ENCODE results near the gene BET1L.

BET1L gene

DNA sequence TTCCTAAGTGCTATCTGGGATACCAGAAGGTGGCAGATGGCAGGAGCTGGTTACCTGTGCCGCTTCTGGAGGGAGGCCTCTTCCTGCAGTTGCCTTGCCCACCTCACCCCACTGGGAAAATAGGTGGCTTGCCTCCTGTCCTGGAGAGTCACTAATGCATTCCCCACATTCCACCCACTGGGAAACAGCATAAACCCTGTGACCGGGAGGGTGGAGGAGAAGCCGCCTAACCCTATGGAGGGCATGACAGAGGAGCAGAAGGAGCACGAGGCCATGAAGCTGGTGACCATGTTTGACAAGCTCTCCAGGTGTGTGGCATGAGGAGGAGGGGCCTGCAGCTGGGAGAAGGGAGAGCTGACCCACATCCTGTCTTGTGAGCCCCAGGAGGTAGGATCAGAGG is 5.9 kb upstream of the BET1L start:
- DNase-seq (ENCODE audit: low read depth): no peak
- TF ChIP-seq, protein P1, sequence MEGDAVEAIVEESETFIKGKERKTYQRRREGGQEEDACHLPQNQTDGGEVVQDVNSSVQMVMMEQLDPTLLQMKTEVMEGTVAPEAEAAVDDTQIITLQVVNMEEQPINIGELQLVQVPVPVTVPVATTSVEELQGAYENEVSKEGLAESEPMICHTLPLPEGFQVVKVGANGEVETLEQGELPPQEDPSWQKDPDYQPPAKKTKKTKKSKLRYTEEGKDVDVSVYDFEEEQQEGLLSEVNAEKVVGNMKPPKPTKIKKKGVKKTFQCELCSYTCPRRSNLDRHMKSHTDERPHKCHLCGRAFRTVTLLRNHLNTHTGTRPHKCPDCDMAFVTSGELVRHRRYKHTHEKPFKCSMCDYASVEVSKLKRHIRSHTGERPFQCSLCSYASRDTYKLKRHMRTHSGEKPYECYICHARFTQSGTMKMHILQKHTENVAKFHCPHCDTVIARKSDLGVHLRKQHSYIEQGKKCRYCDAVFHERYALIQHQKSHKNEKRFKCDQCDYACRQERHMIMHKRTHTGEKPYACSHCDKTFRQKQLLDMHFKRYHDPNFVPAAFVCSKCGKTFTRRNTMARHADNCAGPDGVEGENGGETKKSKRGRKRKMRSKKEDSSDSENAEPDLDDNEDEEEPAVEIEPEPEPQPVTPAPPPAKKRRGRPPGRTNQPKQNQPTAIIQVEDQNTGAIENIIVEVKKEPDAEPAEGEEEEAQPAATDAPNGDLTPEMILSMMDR (IDR thresholded peaks at IDR 0.05; ENCODE audit: low read length, missing control alignments): no peak
- H3K4me3 ChIP-seq (replicated peaks; ENCODE audit: low read depth, low read length): no peak overlapping the region

DNA sequence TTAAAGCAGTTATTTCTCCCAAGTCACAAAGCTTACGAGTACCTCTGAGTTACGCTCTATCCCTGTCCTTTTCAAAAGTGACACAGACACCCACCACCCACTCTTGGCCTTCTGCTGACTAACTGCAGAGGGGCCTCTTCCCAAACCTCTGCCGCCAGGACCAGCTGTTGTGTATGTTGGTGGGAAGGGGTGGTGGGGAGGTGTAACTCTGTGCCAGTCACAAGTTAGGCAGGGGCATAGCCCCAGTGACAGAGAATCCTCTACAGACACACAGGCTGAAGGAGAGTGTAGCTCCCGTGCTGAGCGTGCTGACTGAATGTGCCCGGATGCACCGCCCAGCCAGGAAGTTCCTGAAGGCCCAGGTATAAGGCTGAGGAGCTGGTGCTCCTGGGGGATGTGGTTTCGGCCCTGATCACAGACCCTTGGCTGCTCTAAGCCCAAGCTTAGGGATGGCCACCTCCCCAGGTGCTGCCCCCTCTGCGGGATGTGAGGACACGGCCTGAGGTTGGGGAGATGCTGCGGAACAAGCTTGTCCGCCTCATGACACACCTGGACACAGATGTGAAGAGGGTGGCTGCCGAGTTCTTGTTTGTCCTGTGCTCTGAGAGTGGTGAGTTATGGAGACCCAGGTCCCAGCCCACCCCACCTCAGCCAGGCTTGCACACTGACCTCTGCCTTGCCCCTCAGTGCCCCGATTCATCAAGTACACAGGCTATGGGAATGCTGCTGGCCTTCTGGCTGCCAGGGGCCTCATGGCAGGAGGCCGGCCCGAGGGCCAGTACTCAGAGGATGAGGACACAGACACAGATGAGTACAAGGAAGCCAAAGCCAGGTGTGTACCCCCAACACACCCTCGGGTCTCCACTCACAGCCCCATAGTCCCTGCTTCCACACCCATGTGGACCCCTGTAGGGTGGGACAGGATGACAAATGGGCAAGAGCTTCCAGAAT is 5.2 kb upstream of the BET1L start:
- TF ChIP-seq, protein P1 (IDR thresholded peaks at IDR 0.05; ENCODE audit: low read length, missing control alignments): no peak
- H3K4me3 ChIP-seq (replicated peaks; ENCODE audit: low read depth, low read length): no peak overlapping the region
- no peak for DNase-seq (ENCODE audit: low read depth)

DNA sequence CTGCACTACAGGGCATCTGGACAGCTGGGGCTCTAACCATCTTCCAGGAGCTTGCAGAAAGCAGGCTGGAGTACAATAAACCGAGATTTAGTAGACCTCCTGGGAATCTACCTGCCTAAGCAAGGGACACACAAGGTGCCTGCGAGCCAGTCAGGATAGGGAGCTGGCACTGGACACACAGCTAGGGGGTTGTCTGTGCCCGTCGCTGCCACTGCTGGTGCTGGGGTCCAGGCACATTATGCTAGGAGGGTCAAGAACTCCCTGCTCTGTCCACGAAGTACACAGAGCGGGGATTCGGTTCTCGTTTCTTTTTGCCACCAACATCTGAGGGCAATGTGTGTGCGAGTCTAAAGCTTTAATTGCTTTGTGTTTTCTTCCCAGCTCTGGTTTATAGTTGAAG is 4.5 kb upstream of the BET1L start:
- TF ChIP-seq, protein P1 (IDR thresholded peaks at IDR 0.05; ENCODE audit: low read length, missing control alignments): no peak
- DNase-seq (ENCODE audit: low read depth): no peak
- H3K4me3 ChIP-seq (replicated peaks; ENCODE audit: low read depth, low read length): no peak overlapping the region

DNA sequence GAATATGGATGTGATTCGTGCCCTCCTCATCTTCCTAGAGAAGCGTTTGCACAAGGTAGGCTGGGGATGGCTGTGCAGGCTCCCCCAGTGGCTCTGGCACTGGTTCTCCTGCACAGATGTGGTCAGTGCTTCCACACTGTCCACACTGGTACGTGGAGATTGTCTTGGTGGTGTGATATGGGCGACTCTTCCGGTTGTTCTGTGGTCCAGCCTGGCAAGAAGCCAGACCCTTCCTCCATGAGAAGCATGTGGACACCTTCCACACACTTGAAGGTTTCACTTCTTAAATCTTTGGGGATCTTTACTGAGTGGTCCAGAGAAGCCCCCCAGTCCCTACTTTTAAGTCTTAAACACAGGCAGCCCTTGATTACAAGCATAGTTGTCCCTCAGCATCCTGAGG is 4.1 kb upstream of the BET1L start:
- no peak for DNase-seq (ENCODE audit: low read depth)
- H3K4me3 ChIP-seq (replicated peaks; ENCODE audit: low read depth, low read length): no peak overlapping the region
- TF ChIP-seq, protein P1 (IDR thresholded peaks at IDR 0.05; ENCODE audit: low read length, missing control alignments): no peak

DNA sequence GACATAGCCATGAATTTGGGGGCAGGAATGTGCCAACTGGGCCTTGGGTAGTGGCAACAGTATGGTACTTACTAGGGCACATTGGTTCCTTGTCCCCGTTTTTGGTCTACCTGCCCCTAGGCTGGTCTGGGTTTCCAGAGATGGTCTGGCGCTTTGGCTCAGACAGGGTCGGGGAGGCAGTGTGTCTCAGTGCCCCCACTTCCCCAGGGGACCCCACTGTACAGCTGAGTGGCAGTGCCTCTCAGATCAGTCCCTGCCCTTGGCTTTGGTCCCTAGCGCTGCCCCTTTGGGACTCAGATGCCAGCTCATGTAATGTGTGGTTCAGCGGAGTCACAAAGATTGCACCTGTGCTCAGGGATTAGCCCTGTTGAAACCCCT is 3.6 kb upstream of the BET1L start:
- DNase-seq (ENCODE audit: low read depth): no peak
- H3K4me3 ChIP-seq (replicated peaks; ENCODE audit: low read depth, low read length): no peak overlapping the region
- TF ChIP-seq, protein P1 (IDR thresholded peaks at IDR 0.05; ENCODE audit: low read length, missing control alignments): no peak

DNA sequence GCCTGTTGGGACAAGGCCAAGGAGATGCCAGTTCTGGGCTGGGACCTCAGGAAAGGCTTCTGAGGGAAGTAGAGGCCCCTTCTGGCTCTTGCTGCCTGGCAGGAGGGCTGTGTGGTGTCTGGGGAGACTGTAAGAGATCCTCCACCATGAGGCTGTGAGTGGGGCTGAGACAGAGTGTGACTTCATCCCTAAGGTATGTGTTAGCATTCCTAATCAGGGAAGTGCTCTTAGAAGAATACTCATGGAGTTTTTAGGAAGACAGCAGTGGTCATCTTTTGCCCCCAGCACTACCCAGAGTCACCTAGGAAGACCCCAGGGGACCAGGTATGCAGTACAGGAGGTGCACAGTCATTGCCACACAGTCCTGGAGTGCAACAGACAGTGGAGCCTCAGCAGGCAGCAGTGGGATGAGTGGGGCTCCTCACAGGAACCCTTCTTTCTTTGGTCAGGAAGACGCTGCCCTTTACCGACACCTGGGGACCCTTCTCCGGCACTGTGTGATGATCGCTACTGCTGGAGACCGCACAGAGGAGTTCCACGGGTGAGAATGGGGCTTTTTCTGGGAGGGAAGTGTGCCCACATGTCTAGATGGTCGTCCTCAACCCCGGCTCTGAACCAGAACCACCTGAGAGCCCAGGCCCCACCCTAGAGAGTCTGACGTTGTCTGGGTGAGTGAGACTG is 3.1 kb upstream of the BET1L start:
- TF ChIP-seq, protein P1 (IDR thresholded peaks at IDR 0.05; ENCODE audit: low read length, missing control alignments): no peak
- DNase-seq (ENCODE audit: low read depth): peak; percentile 69
- peak overlapping the region; percentile 93 for H3K4me3 ChIP-seq (replicated peaks; ENCODE audit: low read depth, low read length)

Measured in fibroblast of pulmonary artery (primary cell).